Measurements from ENCODE around the gene RTCA.
"Not testable (repeated sequence)": the region's sequence is repeated elsewhere in the genome, so short reads cannot be mapped to it uniquely, and the experiment has no call there.

The RTCA gene

DNA sequence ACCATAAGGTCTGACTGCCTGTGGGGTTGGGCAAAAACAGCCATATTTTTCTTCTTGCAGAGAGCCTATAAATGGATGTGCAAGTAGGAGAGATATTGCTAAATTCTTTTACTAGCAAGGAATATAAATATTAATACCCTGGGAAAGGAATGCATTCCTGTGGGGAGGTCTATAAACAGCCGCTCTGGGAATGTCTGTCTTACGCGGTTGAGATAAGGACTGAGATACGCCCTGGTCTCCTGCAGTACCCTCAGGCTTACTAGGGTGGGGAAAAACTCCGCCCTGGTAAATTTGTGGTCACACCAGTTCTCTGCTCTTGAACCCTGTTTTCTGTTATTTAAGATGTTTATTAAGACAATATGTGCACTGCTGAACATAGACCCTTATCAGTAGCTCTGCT, 1.9 kb upstream of the RTCA start:
- not testable (repeated sequence) for DNase-seq

GRCh38 chr1:100265562-100265930, 470 bp upstream of the RTCA start:
- DNase-seq = no peak

DNA sequence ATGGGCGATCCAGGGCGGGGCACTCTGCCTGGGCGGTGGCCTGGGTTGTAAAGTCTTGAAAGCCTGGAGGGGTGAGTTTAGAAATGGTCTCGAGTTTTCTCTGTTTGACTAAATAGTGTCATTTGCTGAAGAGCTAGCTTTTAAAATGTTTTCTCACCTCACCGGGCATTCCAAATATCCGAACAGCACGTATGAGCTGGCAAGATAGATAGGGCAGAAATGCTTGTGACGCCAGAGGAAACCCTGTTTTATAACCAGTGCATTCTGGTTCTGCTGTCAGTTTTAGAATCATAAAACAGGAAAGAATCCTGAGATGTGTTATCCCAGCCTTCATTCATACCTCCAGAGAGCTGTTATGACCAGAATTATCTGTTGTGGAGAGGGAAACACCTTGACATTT, 725 bp downstream of the RTCA start:
- no peak for DNase-seq

- no peak for DNase-seq
Measured at GRCh38 chr1:100267284-100267683, 1.3 kb downstream of the RTCA start.

GRCh38 chr1:100268202-100268601, 2.2 kb downstream of the RTCA start:
- DNase-seq = no peak

GRCh38 chr1:100277866-100278265, 11.8 kb downstream of the RTCA start:
- no peak for DNase-seq

- no peak for DNase-seq
Measured at GRCh38 chr1:100279358-100279923, 13.4 kb downstream of the RTCA start.

DNA sequence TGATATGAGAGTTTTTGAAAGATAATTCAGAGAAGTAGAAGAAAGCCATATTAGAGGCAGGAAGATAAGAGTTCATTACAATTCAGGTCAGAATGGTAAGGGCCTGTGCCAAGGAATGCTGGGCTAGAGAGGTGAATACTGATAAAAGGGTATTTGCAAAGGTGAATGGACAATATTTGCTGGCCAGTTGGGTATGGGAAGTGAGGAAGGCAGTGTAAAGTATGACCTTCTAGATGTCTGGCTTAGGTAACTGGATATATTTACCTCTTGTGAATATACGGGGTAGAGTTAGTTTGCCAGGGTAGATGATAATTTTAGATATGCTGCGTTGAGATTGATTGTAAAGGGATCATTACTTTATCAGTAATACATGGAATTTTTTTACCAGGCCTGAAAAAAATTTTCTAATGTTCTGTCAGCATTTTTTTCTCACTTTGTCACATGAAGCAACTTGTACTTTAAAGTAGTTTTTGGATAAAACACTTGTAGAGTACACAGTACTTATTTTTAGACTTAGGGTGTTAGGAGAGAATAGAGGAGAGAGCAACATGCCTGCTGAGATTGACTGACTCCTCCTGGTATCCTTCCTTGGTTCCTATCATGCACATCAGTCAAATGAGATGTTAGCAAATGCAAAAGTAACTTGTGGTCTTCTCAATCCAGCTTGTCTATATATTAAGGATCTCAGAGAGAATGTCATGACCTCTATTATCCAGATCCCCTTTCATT, 14.1 kb downstream of the RTCA start:
- no peak for DNase-seq

DNA sequence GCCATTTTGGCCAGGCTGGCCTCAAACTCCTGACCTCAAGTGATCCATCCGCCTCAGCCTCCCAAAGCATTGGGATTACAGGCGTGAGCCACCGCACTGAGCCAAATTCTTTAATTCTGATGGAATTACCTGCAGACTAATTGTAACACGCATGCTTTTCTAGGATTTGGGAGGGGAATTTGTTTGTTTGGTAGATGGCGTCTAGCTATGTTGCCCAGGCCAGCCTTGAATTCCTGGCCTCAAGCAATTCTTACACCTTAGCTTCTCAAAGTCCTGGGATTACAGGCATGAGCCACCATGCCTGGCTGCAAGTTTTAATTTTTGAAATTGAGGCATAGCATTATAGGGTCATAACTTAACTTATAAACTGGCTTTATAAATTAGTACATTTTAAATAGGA, 18.6 kb downstream of the RTCA start:
- DNase-seq = no peak

- DNase-seq = no peak
Measured at GRCh38 chr1:100287162-100287561, 21.1 kb downstream of the RTCA start.

GRCh38 chr1:100290291-100290690, 24.3 kb downstream of the RTCA start:
- DNase-seq = no peak

- DNase-seq = no peak
Measured at GRCh38 chr1:100292711-100293110, 26.7 kb downstream of the RTCA start.

- DNase-seq = no peak
Measured at GRCh38 chr1:100296140-100296539, 30.1 kb downstream of the RTCA start.

- DNase-seq = not testable (repeated sequence)
Measured at GRCh38 chr1:100296997-100297396, 31.0 kb downstream of the RTCA start.

DNA sequence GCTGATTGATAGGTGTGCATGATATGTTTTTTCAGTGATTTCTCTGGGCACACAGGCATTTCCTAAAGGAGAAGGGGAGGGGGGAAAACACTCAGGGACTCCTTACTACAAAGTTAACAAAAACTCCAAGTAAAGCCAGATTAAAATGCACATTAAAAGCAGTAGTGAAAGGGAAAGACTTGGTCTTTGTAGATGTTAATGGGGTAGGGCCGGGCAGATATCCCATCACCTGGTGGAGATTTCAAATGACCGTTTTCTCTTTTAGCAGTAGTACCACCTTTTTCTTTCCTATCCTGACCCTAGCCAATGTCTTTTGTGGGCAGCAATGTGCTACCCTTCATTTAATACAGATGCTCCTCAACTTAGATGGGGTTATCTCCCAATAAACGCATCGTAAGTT, 32.5 kb downstream of the RTCA start:
- DNase-seq = no peak

DNA sequence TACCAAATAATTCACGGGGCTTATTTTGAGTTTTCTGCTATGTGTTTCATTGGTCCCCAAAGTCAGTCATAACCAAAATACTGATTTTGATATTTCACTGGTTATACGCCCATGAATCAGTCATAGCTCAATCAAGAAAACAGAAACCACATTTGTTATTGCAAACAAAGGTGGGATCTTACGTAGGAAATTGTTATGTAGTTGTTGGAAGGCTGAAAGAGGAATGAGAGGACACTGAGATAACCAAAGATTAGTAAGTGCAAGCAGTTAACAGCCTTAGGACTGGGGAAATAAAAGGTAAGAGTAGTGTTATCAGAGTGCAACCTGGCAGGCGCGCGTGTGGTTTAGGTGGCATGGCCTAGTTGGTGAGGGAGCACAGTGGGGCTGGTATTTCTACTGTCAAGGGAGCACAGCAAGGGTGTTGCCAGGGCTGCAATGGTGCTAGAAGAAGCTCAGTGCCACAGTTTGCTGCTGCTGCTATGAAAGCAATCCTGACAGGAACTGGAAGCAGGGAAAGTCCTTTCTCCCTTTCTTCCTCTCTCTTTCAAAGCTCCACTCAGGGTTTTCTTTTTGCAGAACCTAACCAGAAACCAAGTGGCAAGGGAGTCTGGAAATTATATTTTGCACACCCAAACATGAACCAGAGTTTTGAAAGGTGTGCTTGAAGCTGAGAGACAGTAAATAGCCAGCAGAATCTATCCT, 33.7 kb downstream of the RTCA start:
- DNase-seq = no peak

DNA sequence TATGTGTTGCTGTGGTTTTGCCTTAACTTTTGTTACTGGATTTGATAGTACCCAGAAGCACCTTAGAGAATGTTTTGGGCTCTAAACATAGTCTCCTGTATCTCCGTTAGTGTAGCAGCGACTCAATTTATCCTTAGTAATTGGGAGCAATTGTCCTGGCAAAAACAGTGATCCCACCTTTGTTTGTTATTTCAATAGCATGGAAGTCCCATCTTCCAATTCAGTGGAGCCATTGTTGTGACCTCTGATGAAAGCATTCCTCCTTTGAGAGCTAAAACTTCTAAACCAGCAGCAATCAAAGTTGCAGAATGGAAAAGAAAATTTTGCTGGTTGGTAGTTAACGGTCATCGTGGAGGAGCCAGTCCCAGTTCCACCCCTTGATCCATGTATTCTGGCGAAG, 34.7 kb downstream of the RTCA start:
- no peak for DNase-seq

- no peak for DNase-seq
Measured at GRCh38 chr1:100302739-100303138, 36.7 kb downstream of the RTCA start.

DNA sequence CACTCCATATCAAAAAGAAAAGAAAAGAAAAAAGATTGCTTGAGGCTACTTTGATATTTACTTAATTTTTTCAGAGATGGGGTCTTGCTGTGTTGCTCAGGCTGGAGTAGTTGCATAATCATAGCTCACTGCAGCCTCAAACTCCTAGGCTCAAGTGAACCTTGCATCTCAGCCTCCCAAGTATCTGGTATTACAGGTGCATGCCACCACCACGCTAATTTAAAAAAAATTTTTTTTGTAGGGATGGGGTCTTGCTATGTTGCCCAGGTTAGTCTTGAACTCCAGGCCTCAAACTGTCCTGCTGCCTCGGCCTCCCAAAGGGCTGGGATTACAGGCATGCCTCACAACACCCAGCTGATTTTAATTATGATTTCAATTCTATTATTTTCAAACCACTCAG, 38.2 kb downstream of the RTCA start:
- no peak for DNase-seq

DNA sequence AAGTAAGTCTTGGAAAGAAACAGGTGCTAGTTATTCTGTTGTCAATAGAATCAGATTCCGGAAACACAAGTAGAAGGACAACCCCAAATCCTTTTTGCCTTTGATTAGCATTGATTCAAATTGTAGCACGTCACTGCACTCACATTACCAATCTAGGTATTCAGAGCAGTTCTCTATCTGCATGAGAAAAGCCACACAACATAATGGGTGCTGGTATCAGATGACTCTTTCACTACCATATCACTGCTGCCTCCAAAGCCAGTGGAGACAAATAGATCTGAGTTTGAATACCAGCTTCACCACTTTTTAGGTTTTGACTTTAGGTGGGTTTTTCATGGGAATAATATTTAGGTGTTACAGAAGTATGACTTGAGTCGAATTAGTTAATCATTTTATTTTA, 38.9 kb downstream of the RTCA start:
- DNase-seq = no peak

DNA sequence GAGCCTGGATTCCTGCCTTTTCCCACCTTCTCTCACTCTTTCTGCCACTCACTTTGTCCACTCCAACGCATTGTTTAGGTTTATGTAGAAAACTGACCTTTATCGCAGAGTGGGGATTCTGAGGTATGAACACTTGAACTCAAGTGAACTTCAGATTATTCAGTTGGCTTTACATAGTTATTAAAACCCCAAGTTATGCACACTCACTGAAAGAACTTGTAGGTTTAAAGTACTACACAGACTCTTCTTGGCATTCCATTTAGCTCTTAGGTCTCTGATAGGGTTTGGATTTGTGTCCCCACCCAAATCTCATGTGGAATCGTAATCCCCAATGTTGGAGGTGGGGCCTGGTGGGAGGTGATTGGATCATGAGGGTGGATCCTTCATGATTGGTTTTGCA, 39.9 kb downstream of the RTCA start:
- no peak for DNase-seq

DNA sequence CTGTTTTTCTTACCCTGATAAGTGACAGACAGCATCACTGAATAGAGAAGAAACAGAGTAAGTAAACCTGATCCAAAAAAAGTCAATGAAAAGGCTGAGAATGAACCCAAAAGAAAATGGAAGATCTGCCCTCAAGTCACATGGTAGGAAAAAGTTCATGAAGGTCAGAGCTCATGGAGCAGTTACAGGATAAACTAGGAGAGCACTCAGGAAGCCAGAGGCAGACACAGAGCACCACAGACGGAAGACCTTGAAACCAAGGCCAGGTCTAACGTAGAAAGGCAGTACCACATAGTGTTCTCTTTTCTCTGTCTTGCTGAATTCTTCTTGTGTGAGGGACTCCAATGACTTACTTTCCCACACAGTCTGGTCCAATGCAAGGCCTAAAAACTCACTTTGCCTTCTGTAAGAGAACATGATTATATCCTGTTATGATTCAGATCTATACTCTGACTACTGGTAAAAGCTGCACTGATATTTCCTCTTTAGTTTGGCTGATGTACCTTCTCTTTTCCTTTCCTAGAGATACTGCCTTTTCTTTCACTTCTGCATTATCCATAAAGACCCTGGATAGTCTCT, 40.8 kb downstream of the RTCA start:
- no peak for DNase-seq

DNA sequence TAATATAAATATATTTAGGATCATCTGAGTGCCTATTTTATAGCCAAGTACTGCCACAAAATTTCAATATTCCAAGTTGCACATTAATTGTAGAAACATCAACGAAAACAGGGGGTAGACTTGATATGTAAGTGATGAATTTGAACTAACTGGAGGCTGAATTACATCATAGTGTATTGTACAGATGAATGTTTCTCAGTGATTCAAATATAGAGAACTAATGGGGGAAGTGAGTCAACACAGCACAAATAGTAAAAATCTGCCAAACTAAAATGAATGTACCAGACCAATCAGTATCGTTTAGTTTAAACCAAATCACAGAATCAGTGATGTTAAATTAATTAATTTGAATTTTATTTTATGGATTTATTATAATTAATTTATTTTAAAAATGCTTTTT, 42.8 kb downstream of the RTCA start:
- DNase-seq = no peak

DNA sequence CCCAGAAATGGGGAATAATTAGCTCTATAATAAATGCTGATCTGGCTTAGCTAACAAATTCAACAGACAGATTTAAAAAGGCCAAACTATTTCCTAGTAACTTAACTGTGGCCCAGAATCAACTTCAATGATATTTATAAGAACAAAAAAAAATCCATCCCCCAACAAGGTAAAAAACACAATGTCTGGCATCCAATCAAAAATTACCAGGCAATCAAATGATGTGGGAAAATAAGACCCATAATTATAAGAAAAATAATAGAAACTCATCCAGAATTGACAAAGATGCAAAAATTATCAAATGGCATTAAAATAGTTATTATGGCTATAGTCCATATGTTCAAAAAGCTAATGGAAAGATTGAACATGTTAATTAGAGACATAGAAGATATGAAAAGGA, 43.8 kb downstream of the RTCA start:
- no peak for DNase-seq
